Measurements from ENCODE around the gene CASP5. TPM values are rescaled to one million over a fixed set of nuclear protein-coding genes. Genes with fewer than 3 reads are reported as not detected.

Gene CASP5
- total RNA-seq, 2 donors from 2014 or later, result not detected

Other genes starting within 250 kb of the CASP5 start
- 1 to 10 TPM; 1.6 to 3.6 TPM for gene CASP12, start 124.7 kb downstream of the CASP5 start, total RNA-seq
- gene CASP4, start 54.6 kb downstream of the CASP5 start, total RNA-seq, result 10 to 100 TPM; 39.9 to 61.0 TPM
- gene CASP1, start 12.0 kb upstream of the CASP5 start, total RNA-seq, result 1 to 10 TPM; 1.3 to 5.4 TPM
- 1 to 10 TPM; 4.0 to 6.0 TPM for gene CARD16, start 22.2 kb upstream of the CASP5 start, total RNA-seq
- gene CARD18, start 116.6 kb upstream of the CASP5 start, total RNA-seq, result not detected